Activated naive CD8-positive, alpha-beta T cell treated with anti-CD3 and anti-CD28 coated beads, Interleukin-2, amount 50 U/mL, for 16 hours (primary cell): Measurements from ENCODE around the gene USP7.
"Not testable (repeated sequence)": the region's sequence is repeated elsewhere in the genome, so short reads cannot be mapped to it uniquely, and the experiment has no call there.

Experiments used
- DNase-seq: peaks from one replicate; pipeline ENCODE4 v3.0.0-alpha.2; 2020; ENCODE audit warnings: low read depth, low spot score

The USP7 gene

DNA sequence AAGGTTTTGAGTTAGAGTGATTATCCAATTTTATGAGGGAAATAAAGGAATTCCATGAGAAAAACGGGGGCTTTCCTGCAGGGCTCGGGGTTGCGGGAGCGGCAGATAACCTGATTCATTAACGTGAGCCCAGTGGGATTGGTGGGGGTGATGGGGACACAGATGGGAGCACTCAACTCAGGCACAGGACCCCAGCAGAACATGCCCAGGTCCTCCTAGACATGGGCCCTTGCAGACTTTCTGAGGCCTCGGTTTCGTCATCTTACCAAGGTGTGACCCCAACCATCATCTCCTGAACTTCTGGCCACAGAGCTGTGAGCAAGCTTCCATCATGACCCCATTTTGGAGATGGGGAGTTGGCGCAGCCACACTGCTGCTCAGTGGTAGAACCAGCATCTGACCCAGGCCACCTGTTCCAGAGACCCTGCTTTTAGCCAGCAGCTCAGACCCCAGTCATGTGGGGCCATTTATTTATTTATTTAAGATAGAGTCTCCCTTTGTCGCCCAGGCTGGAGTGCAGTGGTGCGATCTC, 117.2 kb downstream of the USP7 start:
- no peak for DNase-seq

DNA sequence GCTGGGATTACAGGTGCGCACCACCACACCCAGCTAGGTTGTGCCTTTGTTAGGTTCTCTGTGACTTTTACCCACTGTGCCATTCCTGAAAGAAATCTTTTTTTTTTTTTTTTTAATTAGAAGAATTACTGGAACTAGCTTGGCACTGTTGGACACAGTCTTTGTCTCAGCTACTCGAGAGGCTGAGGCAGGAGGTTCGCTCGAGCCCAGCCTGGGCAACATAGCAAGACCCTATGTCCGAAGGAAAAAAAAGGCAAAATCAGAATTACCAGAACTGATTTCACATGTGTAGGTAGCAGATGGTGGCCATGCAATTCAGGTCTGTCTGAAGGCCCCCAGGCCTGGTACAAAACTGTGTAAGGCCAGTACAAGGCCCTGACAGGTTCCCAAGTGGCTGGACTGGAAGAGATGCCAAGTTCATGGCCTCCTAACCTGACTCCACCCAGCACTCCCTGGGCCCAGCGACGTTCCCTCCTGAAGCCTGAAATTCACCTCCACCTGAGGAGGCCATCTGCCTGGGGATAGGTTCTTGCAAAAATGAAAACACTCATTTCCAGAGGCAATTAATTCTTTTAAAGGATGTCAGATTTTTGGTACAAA, 117.9 kb downstream of the USP7 start:
- no peak for DNase-seq

DNA sequence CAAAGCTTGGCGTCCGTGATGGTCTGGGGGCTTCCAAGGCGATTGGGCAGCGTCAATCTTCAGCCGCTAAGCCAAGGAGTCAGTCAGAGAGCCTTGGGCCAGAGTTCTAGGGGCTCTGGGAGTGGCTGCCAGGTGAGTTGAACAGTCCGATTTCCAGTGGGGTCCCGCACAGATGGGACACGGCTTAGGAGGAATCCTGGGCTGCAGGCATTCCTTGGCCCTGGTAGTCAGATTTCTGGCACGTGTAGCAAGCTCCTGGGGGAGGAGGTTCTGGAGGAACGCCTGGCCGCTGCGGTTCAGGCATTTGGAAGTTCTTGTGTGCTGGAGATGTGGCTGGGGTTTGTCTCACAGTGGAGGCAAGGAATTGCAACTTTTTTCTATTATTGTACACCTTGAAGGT, 120.4 kb downstream of the USP7 start:
- DNase-seq: not testable (repeated sequence)
